AG09309 (cell line): ENCODE measurements around the gene SND1.

Experiments used
- DNase-seq: peaks from one replicate; pipeline ENCODE4 v3.0.0-alpha.2; 2010; ENCODE audit warnings: low read depth
- H3K4me3 ChIP-seq: 2 replicates; pipeline ENCODE4 v1.5.1; 2011; ENCODE audit warnings: mild to moderate bottlenecking, low read depth, low read length, moderate library complexity; ENCODE audit not compliant: control insufficient read depth
- TF ChIP-seq, protein P1 (sequence below): IDR thresholded peaks from 2 replicates; pipeline ENCODE4 v1.5.1; 2011; ENCODE audit warnings: mild to moderate bottlenecking, low read depth, low read length, inconsistent platforms; ENCODE audit not compliant: insufficient read depth, control insufficient read depth; ENCODE audit errors: missing control alignments

SND1 gene

DNA sequence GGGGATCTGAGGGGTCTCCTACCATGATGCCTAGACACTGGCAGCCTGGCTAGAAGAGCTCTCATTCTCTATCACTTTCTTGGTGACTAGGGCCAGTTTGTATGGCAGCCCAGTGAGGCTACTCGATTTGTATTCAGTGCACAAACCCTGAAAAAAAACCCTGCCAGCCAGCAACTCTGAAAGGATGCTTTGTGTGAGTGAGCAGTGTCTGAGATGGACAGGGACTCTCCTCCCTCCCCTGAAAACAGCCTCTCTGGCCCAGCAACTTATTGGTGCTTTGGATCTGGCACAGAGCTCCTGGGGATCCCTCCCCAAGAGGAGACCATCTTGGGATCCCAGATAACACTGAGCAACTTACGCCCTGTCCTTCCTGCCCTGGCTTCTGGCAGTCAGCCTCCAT is 390.0 kb downstream of the SND1 start:
- no peak overlapping the region for H3K4me3 ChIP-seq
- TF ChIP-seq, protein P1, sequence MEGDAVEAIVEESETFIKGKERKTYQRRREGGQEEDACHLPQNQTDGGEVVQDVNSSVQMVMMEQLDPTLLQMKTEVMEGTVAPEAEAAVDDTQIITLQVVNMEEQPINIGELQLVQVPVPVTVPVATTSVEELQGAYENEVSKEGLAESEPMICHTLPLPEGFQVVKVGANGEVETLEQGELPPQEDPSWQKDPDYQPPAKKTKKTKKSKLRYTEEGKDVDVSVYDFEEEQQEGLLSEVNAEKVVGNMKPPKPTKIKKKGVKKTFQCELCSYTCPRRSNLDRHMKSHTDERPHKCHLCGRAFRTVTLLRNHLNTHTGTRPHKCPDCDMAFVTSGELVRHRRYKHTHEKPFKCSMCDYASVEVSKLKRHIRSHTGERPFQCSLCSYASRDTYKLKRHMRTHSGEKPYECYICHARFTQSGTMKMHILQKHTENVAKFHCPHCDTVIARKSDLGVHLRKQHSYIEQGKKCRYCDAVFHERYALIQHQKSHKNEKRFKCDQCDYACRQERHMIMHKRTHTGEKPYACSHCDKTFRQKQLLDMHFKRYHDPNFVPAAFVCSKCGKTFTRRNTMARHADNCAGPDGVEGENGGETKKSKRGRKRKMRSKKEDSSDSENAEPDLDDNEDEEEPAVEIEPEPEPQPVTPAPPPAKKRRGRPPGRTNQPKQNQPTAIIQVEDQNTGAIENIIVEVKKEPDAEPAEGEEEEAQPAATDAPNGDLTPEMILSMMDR, result no peak
- no peak for DNase-seq

DNA sequence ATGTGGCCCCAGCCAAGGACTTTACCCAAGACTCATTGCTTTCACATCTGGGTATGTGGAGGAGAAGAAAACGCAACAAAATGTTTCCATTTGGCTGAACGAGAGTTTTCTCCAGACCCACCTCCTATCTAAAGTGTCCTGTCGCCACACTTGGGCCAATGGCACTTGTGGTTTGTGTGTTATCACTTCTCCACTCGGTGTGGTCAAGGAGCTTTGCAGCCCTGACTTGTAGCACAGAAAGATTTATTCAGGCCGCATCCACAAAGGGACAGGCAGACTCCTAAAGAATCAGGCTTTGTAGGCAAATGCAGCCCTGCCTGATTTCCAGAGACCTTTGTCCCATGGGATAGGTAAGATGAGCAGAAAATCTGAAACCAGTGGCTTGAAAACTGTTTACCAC is 392.1 kb downstream of the SND1 start:
- TF ChIP-seq, protein P1, result no peak
- no peak overlapping the region for H3K4me3 ChIP-seq
- DNase-seq, result no peak

DNA sequence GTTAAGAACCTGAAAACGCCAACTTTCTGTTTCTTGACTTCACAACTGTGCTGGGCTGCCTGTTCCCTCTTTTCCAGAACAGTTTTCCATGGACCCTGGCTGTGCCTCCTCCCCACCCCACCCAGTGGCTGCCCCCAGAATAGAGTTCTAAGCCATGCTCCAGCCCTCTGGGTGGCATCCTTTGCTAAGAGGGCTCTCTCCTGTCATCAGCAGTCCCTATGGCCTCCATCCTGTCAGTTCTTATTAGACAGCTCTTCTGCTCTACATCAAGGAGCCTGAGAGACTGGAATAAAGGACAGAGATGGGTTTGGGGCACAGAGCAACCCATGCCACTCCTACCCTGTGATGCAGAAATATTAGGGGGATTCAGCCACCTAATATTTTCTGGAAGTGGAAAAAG is 393.2 kb downstream of the SND1 start:
- TF ChIP-seq, protein P1, result no peak
- H3K4me3 ChIP-seq, result no peak overlapping the region
- no peak for DNase-seq

- TF ChIP-seq, protein P1, result no peak
- no peak overlapping the region for H3K4me3 ChIP-seq
- no peak for DNase-seq
These were observed 393.8 kb downstream of the SND1 start for GRCh38 chr7:128045766-128046165.

DNA sequence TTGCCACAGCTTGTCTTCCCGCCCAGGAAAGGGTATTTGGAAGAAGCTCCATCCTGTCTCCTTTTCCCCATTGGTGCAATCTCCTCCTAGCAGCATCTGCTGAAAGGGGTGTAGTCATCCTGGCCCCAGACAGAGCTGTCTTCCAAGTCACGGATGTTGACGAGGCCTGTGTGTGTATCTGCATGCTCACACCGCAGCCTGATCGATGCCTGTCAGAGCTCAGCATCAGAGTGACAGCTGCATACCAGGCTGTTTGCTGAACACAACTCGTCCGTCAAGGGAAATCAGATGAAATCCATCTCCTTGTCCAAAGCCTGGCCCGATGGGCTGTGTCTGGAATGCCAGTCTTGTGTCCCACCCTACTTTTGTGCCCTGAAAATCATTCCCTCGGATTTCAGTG is 400.4 kb downstream of the SND1 start:
- DNase-seq, result no peak
- H3K4me3 ChIP-seq, result no peak overlapping the region
- TF ChIP-seq, protein P1, result no peak

- DNase-seq, result no peak
- TF ChIP-seq, protein P1, result no peak
These were observed 401.0 kb downstream of the SND1 start for GRCh38 chr7:128053023-128053422.

DNA sequence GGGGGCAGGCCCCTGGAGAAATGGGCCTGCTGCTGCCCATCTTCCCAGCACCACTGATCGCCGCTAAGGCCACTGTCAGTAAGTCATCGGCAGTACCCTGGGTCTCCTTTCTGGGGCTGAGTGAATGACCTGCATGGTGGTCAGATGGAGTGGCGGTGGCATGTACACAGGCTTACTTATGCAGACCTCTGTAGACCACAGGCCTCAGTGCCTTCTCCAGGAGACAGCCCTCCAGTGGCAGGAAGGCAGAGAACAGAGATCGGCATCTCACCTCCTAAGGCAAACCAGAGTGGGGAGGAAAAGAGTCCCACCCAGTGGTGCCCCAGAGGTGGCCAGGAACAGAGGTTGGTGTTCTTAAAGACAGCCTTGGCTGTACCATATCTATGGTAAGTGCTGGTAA is 402.0 kb downstream of the SND1 start:
- DNase-seq, result no peak
- TF ChIP-seq, protein P1, result no peak

More at GRCh38 chr7:128053023-128053422, 401.0 kb downstream of the SND1 start:
- no peak overlapping the region for H3K4me3 ChIP-seq

More for the DNA sequence above, 402.0 kb downstream of the SND1 start:
- H3K4me3 ChIP-seq, result no peak overlapping the region
